ENCODE data around the gene BLOC1S5.

Gene BLOC1S5

DNA sequence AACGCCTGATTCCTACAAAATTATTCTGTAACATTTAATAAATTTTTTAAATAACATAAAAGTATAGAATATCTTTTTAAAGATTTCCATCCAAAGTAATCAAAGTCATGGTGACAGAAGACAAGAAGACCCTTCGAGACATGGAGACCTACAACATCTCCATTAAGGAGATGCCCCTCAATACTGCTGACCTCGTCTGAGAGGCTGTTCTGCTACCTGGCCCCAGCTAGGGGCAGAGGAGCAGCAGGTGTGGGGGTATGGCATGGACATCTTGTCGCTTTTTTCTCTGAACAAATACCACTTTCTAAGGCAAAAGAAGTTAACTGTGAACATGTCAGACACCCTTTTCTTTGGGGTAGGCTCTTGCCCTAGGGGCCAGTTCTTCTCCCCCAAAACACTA is 44.1 kb downstream of the BLOC1S5 start:
- TF ChIP-seq EZH2phosphoT487 (IDR thresholded peaks at IDR 0.05; ENCODE audit: low read depth): no peak
- TF ChIP-seq, protein P1, sequence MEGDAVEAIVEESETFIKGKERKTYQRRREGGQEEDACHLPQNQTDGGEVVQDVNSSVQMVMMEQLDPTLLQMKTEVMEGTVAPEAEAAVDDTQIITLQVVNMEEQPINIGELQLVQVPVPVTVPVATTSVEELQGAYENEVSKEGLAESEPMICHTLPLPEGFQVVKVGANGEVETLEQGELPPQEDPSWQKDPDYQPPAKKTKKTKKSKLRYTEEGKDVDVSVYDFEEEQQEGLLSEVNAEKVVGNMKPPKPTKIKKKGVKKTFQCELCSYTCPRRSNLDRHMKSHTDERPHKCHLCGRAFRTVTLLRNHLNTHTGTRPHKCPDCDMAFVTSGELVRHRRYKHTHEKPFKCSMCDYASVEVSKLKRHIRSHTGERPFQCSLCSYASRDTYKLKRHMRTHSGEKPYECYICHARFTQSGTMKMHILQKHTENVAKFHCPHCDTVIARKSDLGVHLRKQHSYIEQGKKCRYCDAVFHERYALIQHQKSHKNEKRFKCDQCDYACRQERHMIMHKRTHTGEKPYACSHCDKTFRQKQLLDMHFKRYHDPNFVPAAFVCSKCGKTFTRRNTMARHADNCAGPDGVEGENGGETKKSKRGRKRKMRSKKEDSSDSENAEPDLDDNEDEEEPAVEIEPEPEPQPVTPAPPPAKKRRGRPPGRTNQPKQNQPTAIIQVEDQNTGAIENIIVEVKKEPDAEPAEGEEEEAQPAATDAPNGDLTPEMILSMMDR (IDR thresholded peaks at IDR 0.05; ENCODE audit: low read depth, low read length): no peak
- Histone ChIP-seq H3K27ac (ENCODE audit: low read length) (no peak overlapping the region), H2AFZ (ENCODE audit: low read depth, low read length) (no peak overlapping the region), H3K4me1 (ENCODE audit: low read length) (peaks cover 10% of the 10 kb centered on the region), H3K9ac (ENCODE audit: low read length) (no peak overlapping the region), H3K27me3 (ENCODE audit: low read depth, low read length) (no peaks in the 10 kb centered on the region), H3K9me3 (ENCODE audit: insufficient read depth, low read length) (no peaks in the 10 kb centered on the region), H4K20me1 (ENCODE audit: insufficient read depth, low read length) (no peaks in the 10 kb centered on the region), H3K36me3 (replicated peaks; ENCODE audit: low read depth, low read length) (peaks cover 6% of the 10 kb centered on the region), H3K4me2 (ENCODE audit: low read length) (no peak overlapping the region), H3K79me2 (ENCODE audit: low read length) (no peaks in the 10 kb centered on the region), H3K4me3 (ENCODE audit: low read length) (no peak overlapping the region)

DNA sequence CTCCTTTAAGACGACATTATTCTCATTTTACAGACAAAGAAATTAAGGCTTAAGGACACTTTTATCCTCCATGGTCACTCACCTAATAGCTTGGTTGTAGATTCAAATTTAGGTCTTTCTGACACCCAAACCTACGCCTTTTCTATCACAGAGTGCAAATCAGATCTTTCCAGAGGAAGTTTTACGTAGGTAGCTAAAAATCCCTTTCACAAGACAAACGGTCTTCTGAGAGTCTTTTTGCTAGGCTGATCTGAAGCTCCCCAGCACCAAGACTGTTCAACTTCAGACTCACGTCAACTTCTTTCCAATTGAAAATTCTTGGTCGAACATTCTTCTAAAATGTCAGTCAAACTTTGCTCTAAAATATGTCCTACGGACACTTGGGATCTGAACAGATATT is 46.5 kb downstream of the BLOC1S5 start:
- Histone ChIP-seq H3K4me2 (ENCODE audit: low read length) (peak overlapping the region; percentile 61), H3K36me3 (replicated peaks; ENCODE audit: low read depth, low read length) (peaks cover 8% of the 10 kb centered on the region), H3K27ac (ENCODE audit: low read length) (no peak overlapping the region), H3K4me1 (ENCODE audit: low read length) (peaks cover 10% of the 10 kb centered on the region), H3K4me3 (ENCODE audit: low read length) (peak overlapping the region; percentile 63), H3K9ac (ENCODE audit: low read length) (0 out of 2 replicates have a peak overlapping the region, but pooled peaks have one; percentile 7), H3K79me2 (ENCODE audit: low read length) (no peaks in the 10 kb centered on the region), H3K27me3 (ENCODE audit: low read depth, low read length) (no peaks in the 10 kb centered on the region), H2AFZ (ENCODE audit: low read depth, low read length) (no peak overlapping the region), H3K9me3 (ENCODE audit: insufficient read depth, low read length) (no peaks in the 10 kb centered on the region), H4K20me1 (ENCODE audit: insufficient read depth, low read length) (no peaks in the 10 kb centered on the region)
- no peak for TF ChIP-seq EZH2phosphoT487 (IDR thresholded peaks at IDR 0.05; ENCODE audit: low read depth)

DNA sequence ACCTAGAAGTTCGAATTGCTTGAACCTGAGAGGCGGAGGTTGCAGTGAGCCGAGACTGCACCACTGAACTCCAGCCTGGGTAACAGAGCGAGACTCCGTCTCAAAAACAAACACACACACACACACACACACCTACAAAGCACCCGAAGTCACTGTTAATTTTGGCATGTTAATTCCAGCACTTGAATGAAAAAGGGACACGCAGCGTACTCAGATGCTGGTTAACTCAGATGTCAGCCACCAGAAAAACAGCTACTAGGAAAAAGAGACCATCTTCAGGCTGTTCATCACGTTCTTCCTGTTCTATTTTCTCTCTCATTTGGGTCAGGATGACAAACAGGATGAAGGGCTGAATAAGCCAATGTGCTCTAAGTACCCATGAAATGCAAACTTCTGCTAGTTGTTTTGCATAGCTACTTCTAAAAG is 46.9 kb downstream of the BLOC1S5 start:
- peaks cover 10% of the 10 kb centered on the region for H3K4me1 ChIP-seq (ENCODE audit: low read length)
- H3K4me2 ChIP-seq (ENCODE audit: low read length): peak overlapping the region; percentile 61
- H3K79me2 ChIP-seq (ENCODE audit: low read length): no peaks in the 10 kb centered on the region
- 0 out of 2 replicates have a peak overlapping the region, but pooled peaks have one; percentile 7 for H3K9ac ChIP-seq (ENCODE audit: low read length)
- H2AFZ ChIP-seq (ENCODE audit: low read depth, low read length): no peak overlapping the region
- peak overlapping the region; percentile 63 for H3K4me3 ChIP-seq (ENCODE audit: low read length)
- no peaks in the 10 kb centered on the region for H3K9me3 ChIP-seq (ENCODE audit: insufficient read depth, low read length)
- no peak overlapping the region for H3K27ac ChIP-seq (ENCODE audit: low read length)
- peaks cover 8% of the 10 kb centered on the region for H3K36me3 ChIP-seq (replicated peaks; ENCODE audit: low read depth, low read length)
- H4K20me1 ChIP-seq (ENCODE audit: insufficient read depth, low read length): no peaks in the 10 kb centered on the region
- no peaks in the 10 kb centered on the region for H3K27me3 ChIP-seq (ENCODE audit: low read depth, low read length)
- no peak for TF ChIP-seq EZH2phosphoT487 (IDR thresholded peaks at IDR 0.05; ENCODE audit: low read depth)
- TF ChIP-seq, protein P1 (IDR thresholded peaks at IDR 0.05; ENCODE audit: low read depth, low read length): no peak

DNA sequence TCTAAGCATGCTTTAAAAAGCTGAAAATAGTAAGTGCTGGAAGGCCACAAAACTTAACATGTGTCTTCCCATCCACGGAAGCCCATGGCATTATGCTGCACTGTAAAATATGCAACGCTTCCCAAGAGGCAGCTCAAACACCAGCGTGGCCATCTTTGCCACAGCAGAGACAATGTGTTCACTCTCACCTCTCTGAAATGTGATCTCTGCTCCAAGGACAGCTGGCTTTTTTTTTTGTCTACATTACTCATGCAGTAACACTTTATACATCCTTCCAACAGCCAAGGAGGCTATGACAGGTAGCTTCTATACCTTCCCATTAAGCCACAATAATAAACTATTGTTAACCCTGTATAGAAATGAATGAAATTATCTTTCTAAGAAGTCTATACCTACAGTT is 49.2 kb downstream of the BLOC1S5 start:
- no peaks in the 10 kb centered on the region for H3K9me3 ChIP-seq (ENCODE audit: insufficient read depth, low read length)
- TF ChIP-seq EZH2phosphoT487 (IDR thresholded peaks at IDR 0.05; ENCODE audit: low read depth): no peak
- TF ChIP-seq, protein P1 (IDR thresholded peaks at IDR 0.05; ENCODE audit: low read depth, low read length): no peak
- peaks cover 10% of the 10 kb centered on the region for H3K4me1 ChIP-seq (ENCODE audit: low read length)
- no peak overlapping the region for H3K27ac ChIP-seq (ENCODE audit: low read length)
- H3K36me3 ChIP-seq (replicated peaks; ENCODE audit: low read depth, low read length): peaks cover 6% of the 10 kb centered on the region
- no peak overlapping the region for H3K9ac ChIP-seq (ENCODE audit: low read length)
- H3K27me3 ChIP-seq (ENCODE audit: low read depth, low read length): no peaks in the 10 kb centered on the region
- no peak overlapping the region for H3K4me3 ChIP-seq (ENCODE audit: low read length)
- H3K79me2 ChIP-seq (ENCODE audit: low read length): no peaks in the 10 kb centered on the region
- no peaks in the 10 kb centered on the region for H4K20me1 ChIP-seq (ENCODE audit: insufficient read depth, low read length)
- no peak overlapping the region for H3K4me2 ChIP-seq (ENCODE audit: low read length)
- no peak overlapping the region for H2AFZ ChIP-seq (ENCODE audit: low read depth, low read length)

All from OCI-LY3 (cell line).